Glutamatergic neuron (in vitro differentiated cells): ENCODE data around the gene PIK3R3. TPM values are rescaled to one million over a fixed set of nuclear protein-coding genes. Genes with fewer than 3 reads are reported as not detected.

Source experiments
- DNase-seq: peaks from one replicate; pipeline ENCODE4 v3.0.0; 2022
- H3K27ac Mint-ChIP-seq: one replicate; pipeline ENCODE4 v1.8.0; 2020; ENCODE audit warnings: mild to moderate bottlenecking, mixed read lengths, inconsistent platforms; ENCODE audit not compliant: unreplicated experiment
- H3K27me3 Mint-ChIP-seq: one replicate; pipeline ENCODE4 v1.8.0; 2020; ENCODE audit warnings: mild to moderate bottlenecking, moderate library complexity, mixed read lengths, inconsistent platforms; ENCODE audit not compliant: unreplicated experiment
- H3K36me3 Mint-ChIP-seq: one replicate; pipeline ENCODE4 v1.8.0; 2020; ENCODE audit warnings: mild to moderate bottlenecking, mixed read lengths, inconsistent platforms; ENCODE audit not compliant: unreplicated experiment
- H3K4me1 Mint-ChIP-seq: one replicate; pipeline ENCODE4 v1.8.0; 2020; ENCODE audit warnings: mild to moderate bottlenecking, low read depth, mixed read lengths, inconsistent platforms; ENCODE audit not compliant: unreplicated experiment
- H3K4me3 Mint-ChIP-seq: one replicate; pipeline ENCODE4 v1.8.0; 2020; ENCODE audit warnings: mild to moderate bottlenecking, mixed read lengths, inconsistent platforms; ENCODE audit not compliant: unreplicated experiment
- H3K9me3 Mint-ChIP-seq: one replicate; pipeline ENCODE4 v1.8.0; 2020; ENCODE audit warnings: mild to moderate bottlenecking, moderate library complexity, mixed read lengths, inconsistent platforms; ENCODE audit not compliant: unreplicated experiment
- total RNA-seq: library from RNA; stranded (reverse); fragmentation: NEBNext Ultra II Directional; extraction: Animal tissue kit (Norgen Biotek cat#: 25700); gene quantifications from one replicate; pipeline ENCODE4 v1.2.1, GENCODE V29; 2021; ENCODE audit not compliant: unreplicated experiment
- TF ChIP-seq, protein P1 (sequence below): fragments of 200-600 bp; sonication (generic); IDR thresholded peaks from one replicate; pipeline ENCODE4 v1.5.0; 2021; ENCODE audit not compliant: partially characterized antibody, unreplicated experiment

Gene PIK3R3
- total RNA-seq, 1 donor from 2014 or later, result 156 TPM

DNA sequence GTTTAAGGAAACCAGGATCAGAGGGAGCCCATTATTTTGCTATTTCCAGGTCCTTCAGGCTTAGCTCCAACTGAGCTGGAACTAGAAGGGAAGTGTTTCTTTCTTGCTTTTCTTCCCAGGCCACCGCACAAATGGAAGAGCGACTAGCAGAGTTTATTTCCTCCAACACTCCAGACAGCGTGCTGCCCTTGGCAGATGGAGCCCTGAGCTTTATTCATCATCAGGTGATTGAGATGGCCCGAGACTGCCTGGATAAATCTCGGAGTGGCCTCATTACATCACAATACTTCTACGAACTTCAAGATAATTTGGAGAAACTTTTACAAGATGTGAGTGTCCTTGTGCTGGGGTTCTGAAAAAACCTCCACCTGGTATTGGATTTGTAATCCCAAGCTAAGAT lies 121.8 kb downstream of the PIK3R3 start:
- peaks cover 5% of the 10 kb centered on the region for H3K36me3 Mint-ChIP-seq
- no peak overlapping the region for H3K4me3 Mint-ChIP-seq
- no peaks in the 10 kb centered on the region for H3K27me3 Mint-ChIP-seq
- peaks cover 3% of the 10 kb centered on the region for H3K4me1 Mint-ChIP-seq
- TF ChIP-seq, protein P1, sequence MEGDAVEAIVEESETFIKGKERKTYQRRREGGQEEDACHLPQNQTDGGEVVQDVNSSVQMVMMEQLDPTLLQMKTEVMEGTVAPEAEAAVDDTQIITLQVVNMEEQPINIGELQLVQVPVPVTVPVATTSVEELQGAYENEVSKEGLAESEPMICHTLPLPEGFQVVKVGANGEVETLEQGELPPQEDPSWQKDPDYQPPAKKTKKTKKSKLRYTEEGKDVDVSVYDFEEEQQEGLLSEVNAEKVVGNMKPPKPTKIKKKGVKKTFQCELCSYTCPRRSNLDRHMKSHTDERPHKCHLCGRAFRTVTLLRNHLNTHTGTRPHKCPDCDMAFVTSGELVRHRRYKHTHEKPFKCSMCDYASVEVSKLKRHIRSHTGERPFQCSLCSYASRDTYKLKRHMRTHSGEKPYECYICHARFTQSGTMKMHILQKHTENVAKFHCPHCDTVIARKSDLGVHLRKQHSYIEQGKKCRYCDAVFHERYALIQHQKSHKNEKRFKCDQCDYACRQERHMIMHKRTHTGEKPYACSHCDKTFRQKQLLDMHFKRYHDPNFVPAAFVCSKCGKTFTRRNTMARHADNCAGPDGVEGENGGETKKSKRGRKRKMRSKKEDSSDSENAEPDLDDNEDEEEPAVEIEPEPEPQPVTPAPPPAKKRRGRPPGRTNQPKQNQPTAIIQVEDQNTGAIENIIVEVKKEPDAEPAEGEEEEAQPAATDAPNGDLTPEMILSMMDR, result no peak
- no peak for DNase-seq
- H3K9me3 Mint-ChIP-seq, result no peaks in the 10 kb centered on the region
- no peak overlapping the region for H3K27ac Mint-ChIP-seq

DNA sequence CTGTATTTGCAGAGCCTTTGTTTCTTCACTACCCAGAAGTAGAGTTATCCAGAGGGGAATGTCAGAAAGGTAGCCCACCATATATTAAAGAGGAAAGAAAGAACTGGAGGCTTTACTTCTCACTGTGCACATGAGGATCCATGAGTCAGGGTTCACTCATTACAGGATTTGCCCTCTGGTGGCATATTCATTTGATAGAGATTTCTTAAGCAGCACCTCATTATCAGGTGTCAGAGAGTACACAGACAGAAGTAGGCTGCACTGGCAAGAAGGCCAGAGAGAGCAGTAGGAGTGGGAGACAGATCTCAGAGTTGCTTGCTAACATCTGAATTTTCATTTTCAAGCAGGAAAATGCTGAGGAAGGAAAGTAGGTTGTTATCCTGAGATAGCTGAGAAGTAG lies 123.8 kb downstream of the PIK3R3 start:
- Mint-ChIP-seq H3K4me1 (peaks cover 3% of the 10 kb centered on the region), H3K36me3 (peaks cover 5% of the 10 kb centered on the region), H3K27ac (no peak overlapping the region), H3K4me3 (no peak overlapping the region), H3K27me3 (no peaks in the 10 kb centered on the region), H3K9me3 (no peaks in the 10 kb centered on the region)
- TF ChIP-seq, protein P1, result no peak
- DNase-seq, result no peak

DNA sequence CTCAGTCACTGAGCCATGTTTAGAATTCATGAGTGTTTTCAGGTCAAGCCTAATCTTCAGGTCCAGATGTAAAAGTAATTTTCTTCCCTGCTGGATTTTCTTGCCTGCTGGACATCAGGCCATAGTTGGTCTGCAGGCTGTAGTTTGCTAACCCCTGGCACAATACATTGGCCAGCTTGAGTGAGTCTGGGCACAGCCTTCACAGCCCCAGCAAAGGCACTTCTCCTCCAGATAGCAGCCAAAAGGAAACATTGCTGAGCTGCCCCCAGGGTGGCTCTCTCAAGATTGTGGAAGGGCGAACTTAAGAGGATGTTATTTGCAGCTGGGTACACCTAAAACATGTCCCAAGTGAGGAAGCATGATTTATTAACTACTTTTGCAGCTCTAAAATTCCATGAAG lies 126.8 kb downstream of the PIK3R3 start:
- DNase-seq, result no peak
- no peak overlapping the region for H3K4me3 Mint-ChIP-seq
- peaks cover 1% of the 10 kb centered on the region for H3K27me3 Mint-ChIP-seq
- peaks cover 3% of the 10 kb centered on the region for H3K4me1 Mint-ChIP-seq
- H3K9me3 Mint-ChIP-seq, result no peaks in the 10 kb centered on the region
- peaks cover 5% of the 10 kb centered on the region for H3K36me3 Mint-ChIP-seq
- no peak overlapping the region for H3K27ac Mint-ChIP-seq
- TF ChIP-seq, protein P1, result no peak

DNA sequence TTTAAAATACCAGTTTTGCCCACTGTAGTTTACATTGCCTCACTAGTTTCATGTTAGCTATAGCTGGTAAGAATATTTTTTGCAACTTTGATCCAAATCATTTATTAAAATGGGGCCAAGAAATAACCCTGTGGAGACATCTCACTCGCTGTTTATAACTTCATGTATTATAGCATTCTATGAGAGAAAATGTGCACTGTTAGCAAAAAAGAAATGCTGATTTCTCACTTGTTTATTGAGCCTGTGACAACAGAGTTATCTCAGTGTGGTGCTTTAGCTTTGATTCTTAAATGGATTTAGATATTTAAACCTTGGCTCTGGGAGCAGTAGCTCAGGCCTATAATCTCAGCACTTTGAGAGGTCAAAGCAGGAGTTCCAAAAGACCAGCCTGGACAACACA lies 127.9 kb downstream of the PIK3R3 start:
- H3K36me3 Mint-ChIP-seq, result peaks cover 3% of the 10 kb centered on the region
- peaks cover under 1% of the 10 kb centered on the region for H3K4me1 Mint-ChIP-seq
- H3K27me3 Mint-ChIP-seq, result peaks cover 1% of the 10 kb centered on the region
- H3K4me3 Mint-ChIP-seq, result no peak overlapping the region
- no peak overlapping the region for H3K27ac Mint-ChIP-seq
- TF ChIP-seq, protein P1, result no peak
- H3K9me3 Mint-ChIP-seq, result peaks cover 2% of the 10 kb centered on the region
- no peak for DNase-seq

DNA sequence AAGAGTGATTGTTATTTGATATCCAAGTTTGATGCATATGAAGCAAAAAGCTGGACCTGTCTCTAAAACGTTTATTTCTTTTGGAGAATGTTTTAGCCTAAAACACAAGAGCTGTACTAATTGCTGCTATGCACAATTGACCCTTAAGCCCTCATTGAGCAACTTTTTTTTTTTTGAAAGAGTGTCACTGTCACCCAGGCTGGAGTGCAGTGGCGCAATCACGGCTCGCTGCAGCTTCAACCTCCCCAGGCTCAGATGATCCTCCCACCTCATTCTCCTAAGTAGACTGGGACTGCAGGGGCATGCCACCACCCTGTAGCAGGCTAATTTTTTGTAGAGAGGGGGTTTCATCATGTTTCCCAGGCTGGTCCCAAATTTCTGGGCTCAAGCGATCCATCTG lies 129.1 kb downstream of the PIK3R3 start:
- Mint-ChIP-seq H3K4me3 (no peak overlapping the region), H3K27me3 (peaks cover 1% of the 10 kb centered on the region), H3K36me3 (no peaks in the 10 kb centered on the region), H3K9me3 (peaks cover 2% of the 10 kb centered on the region), H3K4me1 (no peaks in the 10 kb centered on the region), H3K27ac (no peak overlapping the region)
- no peak for DNase-seq
- TF ChIP-seq, protein P1, result no peak
